ENCODE results near the gene CLDN6. TPM values are rescaled to one million over a fixed set of nuclear protein-coding genes. Genes with fewer than 3 reads are reported as not detected.

The CLDN6 gene
- total and polyA plus RNA-seq, 2 of the 13 experiments (the other 11 are each of a cell fraction or from before 2014, with no cell fraction given), result 5.9 to 7.6 TPM

GRCh38 chr16:3009568-3010390 is 8.2 kb downstream of the CLDN6 start (continued):
- TF ChIP-seq ATF2 (CRISPR knock-in tag; IDR thresholded peaks at IDR 0.05), result no peak
- no peak for TF ChIP-seq MAX (IDR thresholded peaks at IDR 0.05)
- TF ChIP-seq REXO4 (CRISPR knock-in tag; IDR thresholded peaks at IDR 0.05; ENCODE audit: borderline replicate concordance), result no peak
- TF ChIP-seq ZNF776 (CRISPR knock-in tag; IDR thresholded peaks at IDR 0.05), result no peak
- TF ChIP-seq GLMP (CRISPR knock-in tag; IDR thresholded peaks at IDR 0.05; ENCODE audit: borderline replicate concordance), result no peak
- peak; percentile 34; the same call in 1 of the 2 replicates for TF ChIP-seq FOXP4 (CRISPR knock-in tag; IDR thresholded peaks at IDR 0.05)
- no peak for TF ChIP-seq RBAK (CRISPR knock-in tag; IDR thresholded peaks at IDR 0.05)
- no peak for TF ChIP-seq FIP1L1 (IDR thresholded peaks at IDR 0.05; ENCODE audit: borderline replicate concordance, insufficient read depth, low read depth, low read length)
- no peak for TF ChIP-seq ZNF556 (CRISPR knock-in tag; IDR thresholded peaks at IDR 0.05; ENCODE audit: borderline replicate concordance)
- TF ChIP-seq SUZ12 (IDR thresholded peaks at IDR 0.05; ENCODE audit: low read depth, low read length), result no peak
- TF ChIP-seq THYN1 (CRISPR knock-in tag; IDR thresholded peaks at IDR 0.05; ENCODE audit: borderline replicate concordance, low read depth), result no peak
- TF ChIP-seq ZNF614 (CRISPR knock-in tag; IDR thresholded peaks at IDR 0.05; ENCODE audit: borderline replicate concordance), result no peak
- TF ChIP-seq SOX13 (IDR thresholded peaks at IDR 0.05), result no peak
- no peak for TF ChIP-seq SOX13 (CRISPR knock-in tag; conservative IDR thresholded peaks at IDR 0.05 in 1 of 2, IDR thresholded peaks at IDR 0.05 in 1 of 2)
- TF ChIP-seq TBL1XR1 (IDR thresholded peaks at IDR 0.05; ENCODE audit: borderline replicate concordance, low read length, partially characterized antibody), result no peak
- TF ChIP-seq SKI (IDR thresholded peaks at IDR 0.05; ENCODE audit: partially characterized antibody), result no peak
- no peak for TF ChIP-seq RARA (CRISPR knock-in tag; IDR thresholded peaks at IDR 0.05)
- TF ChIP-seq MYC (CRISPR knock-in tag; IDR thresholded peaks at IDR 0.05; ENCODE audit: borderline replicate concordance), result no peak
- TF ChIP-seq FUBP1 (CRISPR knock-in tag; IDR thresholded peaks at IDR 0.05; ENCODE audit: borderline replicate concordance), result no peak
- TF ChIP-seq MIER3 (CRISPR knock-in tag; IDR thresholded peaks at IDR 0.05; ENCODE audit: borderline replicate concordance), result no peak
- no peak for TF ChIP-seq JUNB (CRISPR knock-in tag; IDR thresholded peaks at IDR 0.05; ENCODE audit: borderline replicate concordance)
- no peak for TF ChIP-seq MIXL1 (CRISPR knock-in tag; IDR thresholded peaks at IDR 0.05)
